NCI-H1694 (cell line): Measurements from ENCODE around the gene C11orf42.
"Not testable (repeated sequence)": the region's sequence is repeated elsewhere in the genome, so short reads cannot be mapped to it uniquely, and the experiment has no call there.

Experiments
- DNase-seq: peaks from one replicate; lab custom pipeline; 2025; lab: John Stamatoyannopoulos, UW

Gene C11orf42

DNA sequence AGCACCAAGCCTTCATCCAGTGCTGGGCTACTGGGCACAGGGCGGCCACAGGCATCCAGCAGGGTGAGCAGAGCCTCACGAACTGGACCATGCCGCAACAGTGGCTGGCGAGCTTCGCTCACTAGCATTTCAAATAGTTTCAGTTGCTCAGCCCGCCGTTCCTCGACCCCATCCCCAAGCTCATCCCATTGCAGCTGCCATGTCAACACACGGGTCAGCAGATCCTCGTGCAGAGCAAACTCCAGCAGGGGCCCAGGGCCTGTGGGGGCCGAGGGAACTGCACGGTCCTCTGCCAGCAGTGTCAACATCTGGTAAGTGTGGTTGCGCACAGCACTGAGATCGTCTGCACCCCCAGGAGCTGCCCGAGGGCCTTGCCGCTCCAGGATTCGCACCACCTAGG lies 18.5 kb downstream of the C11orf42 start:
- DNase-seq, result no peak

DNA sequence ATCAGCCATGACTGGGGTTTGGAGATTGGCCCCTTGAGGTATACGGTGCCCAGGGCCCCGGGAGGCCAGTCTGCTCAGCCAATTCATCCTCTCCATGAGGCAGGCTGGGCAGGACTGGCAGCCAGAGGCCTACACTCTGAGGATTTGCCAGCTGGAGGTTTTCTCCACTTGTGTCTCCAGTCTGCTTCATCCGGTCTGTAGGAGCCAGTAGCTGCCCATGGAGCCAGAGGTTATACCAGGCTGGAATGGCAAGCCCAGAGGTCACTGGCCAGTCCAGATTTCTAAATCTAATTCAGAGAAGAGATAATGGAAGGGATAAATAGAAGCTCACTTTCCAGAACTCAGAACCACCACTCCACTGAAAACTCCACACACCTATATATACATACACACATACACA lies 19.1 kb downstream of the C11orf42 start:
- no peak for DNase-seq

DNA sequence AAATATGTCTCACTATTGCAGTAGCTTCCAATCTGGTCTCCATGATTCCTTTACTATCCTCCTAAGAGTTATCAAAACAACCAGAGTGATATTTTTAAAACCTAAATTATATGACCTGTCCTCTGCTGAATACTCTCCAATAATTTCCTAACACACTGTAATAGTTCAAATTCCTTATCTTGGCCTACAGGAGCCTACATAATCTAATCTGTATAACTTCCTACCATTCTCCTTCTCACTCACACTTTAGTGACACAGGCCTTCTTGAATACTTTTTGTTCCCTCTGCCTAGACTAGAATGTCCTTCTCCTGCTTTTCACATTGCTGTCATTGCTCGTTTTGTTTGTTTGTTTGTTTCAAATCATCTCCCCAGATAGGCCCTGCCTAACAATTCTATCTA lies 19.7 kb downstream of the C11orf42 start:
- no peak for DNase-seq

DNA sequence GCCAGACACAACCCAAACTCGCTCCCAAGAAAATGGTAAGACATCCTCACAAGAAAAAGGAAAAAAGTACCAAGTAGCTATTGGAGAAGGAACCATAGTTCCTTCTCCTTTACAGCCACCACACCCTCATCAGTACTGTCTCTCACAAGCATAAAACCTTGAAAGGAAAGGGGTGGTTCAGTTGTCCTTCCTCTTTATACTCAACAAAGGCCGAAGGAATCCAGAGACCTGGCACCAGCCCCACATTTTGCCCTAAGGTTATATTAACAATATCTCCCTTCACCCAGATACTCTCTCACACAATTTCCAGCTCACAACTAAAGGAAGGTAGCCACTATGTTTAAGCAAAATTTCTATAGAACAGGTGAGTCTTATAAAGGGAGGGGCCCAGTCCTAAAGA lies 20.5 kb downstream of the C11orf42 start:
- no peak for DNase-seq

DNA sequence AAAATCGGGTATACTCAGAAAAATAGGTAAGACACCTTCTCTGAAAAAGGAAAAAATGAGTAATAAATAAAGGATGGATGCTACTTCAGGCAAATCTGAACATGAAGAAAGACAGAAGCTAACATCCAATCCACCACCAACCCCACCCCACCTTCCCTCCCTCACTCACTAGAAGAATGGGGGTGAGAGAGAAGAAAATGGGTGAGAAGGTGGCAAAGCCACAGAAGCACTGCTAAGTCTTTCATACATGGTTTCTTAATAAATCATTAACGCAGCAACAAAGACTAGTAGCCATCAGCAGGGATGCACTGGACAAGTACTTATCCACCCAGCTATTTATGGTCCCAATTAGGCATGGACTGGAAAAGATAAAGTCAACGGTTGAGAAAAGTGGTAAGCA lies 23.2 kb downstream of the C11orf42 start:
- DNase-seq, result no peak

DNA sequence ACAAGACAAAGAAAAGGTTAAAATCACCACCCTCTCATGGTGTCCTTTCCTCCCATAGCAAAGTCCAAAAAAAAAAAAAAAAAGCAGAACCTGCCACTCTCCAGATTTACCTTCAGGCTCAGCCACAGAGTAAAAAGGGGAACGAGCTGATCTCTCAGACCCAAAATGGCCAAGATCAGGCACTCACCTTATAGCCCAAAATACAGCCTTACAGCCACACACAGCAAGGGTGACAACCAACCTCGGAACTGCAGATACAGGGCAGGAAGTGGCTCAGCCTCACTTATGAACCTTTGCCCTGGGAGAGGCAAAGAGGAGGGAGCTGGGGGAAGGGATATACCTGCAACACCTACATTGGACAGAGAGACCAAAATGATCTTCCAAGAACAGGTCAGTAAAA lies 24.6 kb downstream of the C11orf42 start:
- DNase-seq, result no peak

DNA sequence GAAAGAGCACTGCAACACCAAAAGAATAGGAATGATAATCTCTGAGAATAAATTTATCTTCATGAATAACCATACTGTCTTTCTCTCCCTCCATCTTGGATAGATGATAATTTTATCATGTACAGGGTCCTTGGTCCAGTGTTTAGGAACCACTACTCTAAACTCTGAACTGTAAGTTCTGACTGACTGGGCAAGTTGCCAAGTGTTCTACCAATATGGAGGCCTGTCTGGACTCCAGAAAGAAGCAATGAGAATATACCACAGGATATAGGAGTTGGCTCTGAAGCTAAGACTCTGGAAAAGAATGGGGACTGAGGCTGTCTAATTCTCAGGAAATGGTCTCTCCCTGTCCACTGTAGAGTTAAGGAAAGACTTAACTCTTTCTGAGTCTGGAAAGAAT lies 27.5 kb downstream of the C11orf42 start:
- no peak for DNase-seq

DNA sequence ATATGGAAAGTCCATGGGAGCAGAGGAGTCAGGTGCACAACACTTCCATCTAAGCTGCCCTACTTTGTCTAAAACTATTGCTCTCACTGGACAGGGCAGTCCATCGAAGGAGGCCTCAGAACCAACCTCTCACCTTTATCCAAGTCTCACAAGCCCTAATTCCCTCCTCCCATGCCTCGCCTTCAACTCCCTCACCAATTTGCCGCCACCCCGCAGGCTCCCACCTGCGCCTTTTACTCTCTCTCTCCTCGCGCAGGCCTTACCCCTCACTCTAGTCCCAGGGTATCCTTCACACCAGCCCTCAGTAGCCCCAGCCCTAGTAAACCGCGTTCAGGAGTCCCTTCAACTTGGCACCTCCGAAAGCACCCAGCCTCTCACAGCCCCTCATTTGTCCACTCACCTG lies 28.6 kb downstream of the C11orf42 start:
- no peak for DNase-seq

DNA sequence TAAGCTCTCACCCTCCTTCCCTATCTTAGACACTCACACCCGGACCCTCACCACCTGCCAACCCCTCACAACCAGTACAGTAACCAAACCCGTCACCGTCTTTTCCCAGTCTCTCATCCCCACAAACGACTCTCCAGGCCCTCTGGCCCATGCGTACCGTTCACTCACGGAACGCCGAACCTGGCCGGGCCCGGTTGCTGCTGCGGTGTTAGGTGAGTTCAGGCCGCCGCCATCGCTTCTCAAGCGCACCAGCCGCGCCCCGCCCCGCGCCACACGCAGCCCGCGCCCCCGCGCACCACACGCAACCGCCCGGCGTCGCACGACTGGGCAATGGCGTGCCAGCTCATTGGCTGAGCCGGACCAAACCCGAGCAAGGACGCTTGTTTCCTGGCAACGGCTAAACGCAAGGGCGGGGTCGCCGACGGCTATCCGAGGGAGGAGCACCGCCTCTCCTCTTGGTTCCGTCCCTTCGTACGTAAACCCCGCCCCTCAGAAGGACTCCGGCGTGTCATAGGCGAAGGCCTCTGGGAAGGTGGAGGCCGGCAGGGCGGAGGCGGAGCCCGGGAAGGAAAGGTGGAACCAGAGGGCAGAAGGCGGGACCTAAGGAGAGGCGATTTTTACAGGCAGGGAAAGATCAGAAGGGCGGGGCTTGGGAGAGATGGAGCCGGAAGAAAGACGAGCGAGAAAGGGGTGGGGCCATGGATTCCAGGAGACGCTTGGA lies 29.2 kb downstream of the C11orf42 start, which contains the start of gene FHIP1B:
Gene FHIP1B (minus strand): TSS at position 250 of the 721 bp plus-strand sequence. CDS start 10,120 bp downstream, outside the sequence.
- DNase-seq, result peak; percentile 98

DNA sequence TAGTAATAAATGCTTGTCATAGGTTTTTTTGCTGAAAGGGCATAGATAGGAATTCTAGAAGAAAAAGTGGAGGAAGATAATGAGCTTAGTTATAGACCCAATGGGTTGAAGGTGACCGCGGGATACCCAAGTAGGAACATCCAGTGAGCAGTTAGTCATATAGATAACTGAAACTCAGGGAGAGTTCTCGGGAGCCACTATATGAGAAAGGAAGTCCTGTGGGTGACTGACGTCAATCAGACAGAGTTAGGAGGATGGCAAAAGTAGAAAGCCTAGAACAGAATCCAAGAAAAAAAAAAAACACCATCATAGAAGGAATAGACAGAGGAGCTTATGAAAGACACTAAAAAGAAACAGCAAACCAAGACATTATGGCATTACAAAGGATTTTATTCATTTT lies 31.9 kb downstream of the C11orf42 start:
- DNase-seq, result no peak

DNA sequence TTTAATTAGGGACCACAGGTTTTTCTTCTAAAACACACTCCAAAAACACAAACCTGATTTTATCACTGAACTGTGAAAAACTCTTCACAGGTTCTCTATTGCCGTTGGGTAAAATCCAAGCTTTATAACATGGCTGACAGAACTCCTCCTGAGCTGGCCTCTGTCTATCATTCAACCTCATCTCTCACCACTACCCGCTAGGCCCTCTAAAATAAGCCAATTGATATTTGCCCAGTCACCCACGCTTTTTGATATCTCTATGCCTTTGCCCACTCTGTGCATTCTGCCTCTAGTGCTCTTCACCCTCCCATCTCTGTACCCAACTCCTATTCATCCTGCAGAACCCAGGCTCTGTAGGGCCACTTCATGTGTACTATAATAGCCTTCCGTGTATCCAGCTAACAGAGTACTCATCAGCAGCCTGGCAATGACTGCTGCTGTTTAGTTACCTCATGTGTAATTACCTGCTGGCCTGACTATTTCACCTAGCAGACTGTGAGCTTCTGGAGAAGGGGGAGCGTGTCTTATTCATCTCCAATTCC lies 32.5 kb downstream of the C11orf42 start:
- DNase-seq, result no peak

DNA sequence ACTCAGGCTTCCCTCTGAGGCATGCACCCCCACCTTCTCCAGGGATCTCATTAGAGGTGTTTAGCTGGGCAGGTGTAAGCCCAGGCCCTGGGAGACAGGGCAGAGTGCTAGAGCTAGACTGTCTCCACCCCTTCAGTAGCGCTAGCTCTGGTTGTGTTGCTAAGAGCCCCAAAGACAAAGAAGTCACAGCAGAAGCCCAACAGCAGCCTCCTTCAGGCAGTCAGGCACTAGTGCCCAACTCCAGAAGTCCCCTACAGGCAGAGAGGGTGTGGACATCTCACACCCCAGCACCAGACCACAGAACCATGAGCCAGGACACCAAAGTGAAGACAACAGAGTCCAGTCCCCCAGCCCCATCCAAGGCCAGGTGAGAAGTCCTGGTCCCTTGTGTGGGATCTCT lies 33.5 kb downstream of the C11orf42 start, which contains the start of gene CNGA4:
Gene CNGA4 (plus strand): TSS at position 188 of the 400 bp plus-strand sequence. CDS start 118 bp downstream, at position 306.
- DNase-seq, result no peak

DNA sequence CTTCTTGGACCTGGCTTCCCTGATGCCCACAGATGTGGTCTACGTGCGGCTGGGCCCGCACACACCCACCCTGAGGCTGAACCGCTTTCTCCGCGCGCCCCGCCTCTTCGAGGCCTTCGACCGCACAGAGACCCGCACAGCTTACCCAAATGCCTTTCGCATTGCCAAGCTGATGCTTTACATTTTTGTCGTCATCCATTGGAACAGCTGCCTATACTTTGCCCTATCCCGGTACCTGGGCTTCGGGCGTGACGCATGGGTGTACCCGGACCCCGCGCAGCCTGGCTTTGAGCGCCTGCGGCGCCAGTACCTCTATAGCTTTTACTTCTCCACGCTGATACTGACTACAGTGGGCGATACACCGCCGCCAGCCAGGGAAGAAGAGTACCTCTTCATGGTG lies 34.8 kb downstream of the C11orf42 start:
- DNase-seq, result no peak

DNA sequence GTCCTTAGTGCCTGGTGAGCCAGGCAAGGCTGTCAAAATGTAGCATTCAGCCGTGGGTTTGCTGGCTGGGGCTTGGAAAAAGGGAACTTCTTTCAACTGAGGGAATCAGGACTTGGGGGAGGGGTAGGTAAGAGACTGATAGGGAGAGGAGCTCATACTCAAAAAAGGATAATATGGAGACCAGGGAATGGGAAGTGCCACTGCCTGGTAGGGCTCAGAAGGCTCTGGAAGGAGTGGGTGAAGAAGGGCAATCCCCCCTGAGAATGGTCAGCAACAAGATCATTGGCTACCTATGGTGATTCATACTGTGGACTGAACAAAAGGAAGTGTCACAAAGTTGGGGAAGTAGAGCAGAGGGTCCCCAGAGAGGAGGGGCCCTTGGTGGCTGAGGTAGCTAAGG lies 35.4 kb downstream of the C11orf42 start:
- DNase-seq, result no peak

DNA sequence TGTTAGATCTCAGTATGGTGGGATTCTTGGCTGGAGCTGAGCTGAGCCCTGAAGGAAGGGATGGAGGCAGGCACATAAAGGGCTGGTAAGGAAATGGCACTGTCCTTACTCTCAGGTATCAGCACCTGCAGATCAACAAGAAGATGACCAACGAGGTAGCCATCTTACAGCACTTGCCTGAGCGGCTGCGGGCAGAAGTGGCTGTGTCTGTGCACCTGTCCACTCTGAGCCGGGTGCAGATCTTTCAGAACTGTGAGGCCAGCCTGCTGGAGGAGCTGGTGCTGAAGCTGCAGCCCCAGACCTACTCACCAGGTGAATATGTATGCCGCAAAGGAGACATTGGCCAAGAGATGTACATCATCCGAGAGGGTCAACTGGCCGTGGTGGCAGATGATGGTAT lies 36.0 kb downstream of the C11orf42 start:
- no peak for DNase-seq

DNA sequence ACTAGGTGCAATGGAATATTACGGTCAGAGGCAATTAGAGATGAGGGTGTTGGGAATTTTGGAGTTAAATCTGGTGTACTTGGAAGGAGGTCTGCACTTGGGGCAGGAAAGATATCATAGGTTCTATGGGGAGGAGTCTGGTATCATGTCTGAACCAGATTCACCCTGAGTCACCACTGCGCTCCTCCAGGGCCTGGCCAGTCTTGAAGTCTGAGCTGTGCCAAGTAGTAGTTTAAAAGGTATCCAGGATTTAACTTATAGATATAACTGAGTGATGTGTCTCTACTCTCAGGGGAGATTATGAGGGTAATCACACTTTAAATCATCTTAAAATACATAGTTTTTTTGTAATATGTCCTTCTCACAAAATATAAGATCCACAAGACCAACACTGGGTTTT lies 40.2 kb downstream of the C11orf42 start:
- DNase-seq, result no peak

DNA sequence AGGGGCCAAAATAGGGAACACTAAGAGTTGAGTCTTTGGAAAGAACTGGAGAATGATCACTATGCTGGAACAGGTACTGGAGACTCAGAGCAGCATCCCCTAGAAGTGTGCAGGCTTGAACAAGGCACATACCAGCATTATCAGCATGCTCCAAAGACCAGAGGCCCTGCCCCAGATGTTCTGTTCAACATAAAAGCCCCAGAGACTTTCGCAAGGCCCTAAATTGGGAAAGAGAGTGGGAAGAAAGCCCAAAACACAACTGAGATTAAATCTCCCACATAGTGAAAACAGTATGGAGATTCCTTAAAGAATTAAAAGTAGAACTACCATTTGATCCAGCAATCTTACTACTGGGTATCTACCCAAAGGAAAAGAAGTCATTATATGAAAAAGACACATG lies 42.9 kb downstream of the C11orf42 start:
- no peak for DNase-seq

DNA sequence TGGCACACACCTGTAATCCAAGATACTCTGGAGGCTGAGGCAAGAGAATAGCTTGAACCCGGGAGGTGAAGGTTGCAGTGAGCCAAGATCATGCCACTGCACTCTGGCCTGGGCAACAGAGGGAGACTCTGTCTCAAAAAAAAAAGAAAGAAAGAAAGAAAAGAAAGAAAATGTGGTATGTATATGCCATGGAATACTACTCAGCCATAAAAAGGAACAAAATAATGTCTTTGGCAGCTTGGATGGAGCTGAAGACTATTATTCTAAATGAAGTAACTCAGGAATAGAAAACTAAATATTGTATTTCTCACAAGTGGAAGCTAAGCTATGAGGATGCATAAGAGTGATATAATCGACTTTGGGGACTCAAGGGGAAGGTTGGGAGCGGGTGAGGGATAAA lies 43.5 kb downstream of the C11orf42 start:
- DNase-seq, result not testable (repeated sequence)

DNA sequence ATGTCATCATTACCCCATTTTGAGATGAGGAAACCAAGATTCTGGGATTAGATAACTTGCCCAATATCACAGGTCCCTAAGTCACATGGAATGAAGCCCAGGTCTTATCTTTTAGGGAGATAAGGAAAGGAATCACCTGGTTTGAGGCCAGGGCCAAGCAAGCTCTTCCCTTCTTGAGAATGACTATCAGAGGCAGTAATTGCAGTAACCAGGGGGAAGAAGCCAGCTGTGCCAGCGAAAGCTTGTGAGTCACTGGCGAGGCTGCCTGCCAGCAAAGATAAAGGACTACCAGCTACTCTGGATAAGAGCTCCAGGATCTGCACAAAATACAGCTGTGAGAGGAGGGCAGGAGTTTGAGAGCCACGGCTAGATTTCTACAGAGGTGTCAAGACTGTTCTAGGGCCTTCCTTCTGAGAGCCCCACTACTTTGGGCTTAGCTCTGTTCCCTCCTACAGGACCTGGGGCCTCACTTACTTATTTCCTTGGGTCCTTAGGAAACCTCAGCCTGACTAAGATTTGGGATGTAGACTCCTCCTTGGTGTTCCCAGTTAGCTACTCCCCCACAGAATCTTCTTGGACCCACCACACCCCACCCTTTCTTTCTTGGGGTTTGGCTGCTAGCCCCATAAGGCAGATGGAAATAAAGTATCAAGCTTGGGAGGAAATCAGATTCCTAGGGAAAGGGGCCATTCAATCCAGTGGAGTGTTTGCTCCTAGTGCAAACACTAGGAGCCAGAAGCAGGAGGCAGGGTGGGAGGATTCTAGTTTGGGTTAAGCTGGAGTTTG lies 44.6 kb downstream of the C11orf42 start:
- no peak for DNase-seq

DNA sequence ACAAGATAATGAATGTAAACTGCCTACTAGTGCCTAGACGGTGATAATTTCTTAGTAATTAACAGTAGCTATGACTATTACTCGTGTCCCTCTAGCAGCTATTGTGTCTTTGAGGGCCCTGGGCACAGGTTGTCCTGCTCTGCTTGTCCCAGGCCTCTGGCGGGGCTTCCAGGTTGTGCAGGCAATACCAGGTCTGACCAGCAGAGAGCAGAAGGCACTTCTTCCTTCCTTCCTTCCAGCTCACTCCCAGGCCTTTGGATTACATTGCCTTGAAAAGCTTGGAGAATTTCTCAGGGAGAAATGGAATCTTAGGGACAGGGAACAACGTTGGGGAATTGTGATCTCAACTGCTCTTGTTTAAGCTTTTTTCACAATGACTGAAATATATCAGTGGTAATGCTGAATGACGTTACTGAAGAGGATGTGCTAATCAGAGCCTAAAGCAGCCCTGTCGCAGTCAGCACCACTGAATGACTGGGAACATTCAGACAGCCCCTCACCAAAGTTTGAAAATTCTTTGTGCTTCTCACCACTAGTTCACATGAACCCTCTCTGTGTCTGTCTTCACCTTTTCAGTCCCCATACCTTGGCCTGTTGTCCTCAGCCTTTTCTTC lies 45.9 kb downstream of the C11orf42 start:
- peak; percentile 26 for DNase-seq

DNA sequence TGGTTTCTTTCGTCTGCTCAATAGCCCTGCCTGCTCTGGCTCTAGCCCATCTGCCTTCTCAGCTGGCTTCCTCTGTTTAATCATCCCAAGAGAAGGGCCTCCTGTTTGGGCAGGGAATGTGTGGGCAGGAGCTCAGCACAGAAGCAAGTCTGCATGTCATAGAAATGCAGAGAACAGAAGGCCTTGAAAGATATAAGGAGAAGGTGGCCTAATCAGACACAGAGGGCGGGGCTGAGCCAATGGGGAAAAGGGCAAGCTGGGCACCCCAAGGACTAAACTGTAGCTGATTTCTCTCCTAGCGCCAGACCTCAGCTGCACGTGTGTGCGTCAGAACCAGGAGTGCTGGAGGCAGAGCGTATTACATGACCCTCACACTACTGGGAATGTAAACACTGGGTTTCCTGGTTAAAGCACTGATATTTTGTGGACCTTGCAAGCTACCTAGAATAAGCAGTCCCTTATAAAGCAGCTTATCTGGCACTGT lies 46.7 kb downstream of the C11orf42 start:
- DNase-seq, result no peak

DNA sequence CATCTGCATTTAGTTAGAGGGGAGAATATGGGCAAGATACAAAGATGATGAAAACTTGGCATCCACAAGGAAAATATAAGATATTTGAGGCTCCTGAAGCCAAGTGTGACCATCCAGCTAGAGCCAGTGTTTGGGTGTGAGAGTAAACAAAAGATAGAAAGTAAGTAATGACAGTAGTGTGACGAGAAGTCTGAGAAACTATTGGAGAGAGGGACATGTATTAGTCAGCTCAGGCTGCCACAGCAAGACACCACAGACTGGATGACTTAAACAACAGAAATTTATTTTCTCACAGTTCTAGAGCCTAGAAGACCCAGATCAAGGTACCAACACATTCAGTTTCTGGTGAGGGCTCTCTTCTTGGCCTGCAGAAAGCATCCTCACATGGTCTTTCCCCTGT lies 47.8 kb downstream of the C11orf42 start:
- DNase-seq, result no peak

DNA sequence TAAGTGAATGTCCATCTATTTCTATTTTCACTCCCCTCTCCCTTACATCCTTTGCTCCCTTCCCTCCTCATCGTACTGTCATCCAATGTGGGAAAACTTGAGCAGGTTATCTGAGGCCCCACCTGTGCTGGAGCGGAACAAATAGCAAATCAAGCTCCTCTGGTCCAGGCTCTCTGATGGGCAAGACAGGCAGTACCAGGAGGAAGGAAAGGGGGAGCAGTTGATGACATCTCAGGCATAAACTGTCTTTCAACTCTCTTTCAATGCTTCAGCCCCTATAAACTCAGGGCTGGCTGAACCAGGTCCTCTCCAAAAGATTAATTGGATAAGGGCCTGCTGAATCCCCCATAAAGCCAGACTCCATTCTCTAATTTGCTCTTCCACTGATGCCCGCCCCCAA lies 52.8 kb downstream of the C11orf42 start:
- DNase-seq, result no peak
